ENCODE measurements around the gene HSD17B2. TPM values are rescaled to one million over a fixed set of nuclear protein-coding genes. Genes with fewer than 3 reads are reported as not detected.

Gene HSD17B2
- total RNA-seq, 1 donor from 2014 or later: 1.2 TPM

GRCh38 chr16:82050909-82051357, 15.9 kb downstream of the HSD17B2 start:
- H3K9me3 Mint-ChIP-seq (ENCODE audit: low read depth): peaks cover 4% of the 10 kb centered on the region
- H3K4me3 Mint-ChIP-seq (ENCODE audit: low read depth): no peak overlapping the region
- no peak overlapping the region for H3K27ac Mint-ChIP-seq
- TF ChIP-seq CTCF (IDR thresholded peaks at IDR 0.05; ENCODE audit: unreplicated experiment): no peak
- H3K4me1 Mint-ChIP-seq (ENCODE audit: low read depth): peaks cover 25% of the 10 kb centered on the region
- DNase-seq (ENCODE audit: low spot score, unreplicated experiment): no peak
- H3K27me3 Mint-ChIP-seq: no peaks in the 10 kb centered on the region
- no peaks in the 10 kb centered on the region for H3K36me3 Mint-ChIP-seq (ENCODE audit: insufficient read depth)

GRCh38 chr16:82051656-82052055, 16.6 kb downstream of the HSD17B2 start:
- no peak for DNase-seq (ENCODE audit: low spot score, unreplicated experiment)
- no peak overlapping the region for H3K27ac Mint-ChIP-seq
- TF ChIP-seq CTCF (IDR thresholded peaks at IDR 0.05; ENCODE audit: unreplicated experiment): no peak
- no peak overlapping the region for H3K4me3 Mint-ChIP-seq (ENCODE audit: low read depth)
- peaks cover 26% of the 10 kb centered on the region for H3K4me1 Mint-ChIP-seq (ENCODE audit: low read depth)
- peaks cover 4% of the 10 kb centered on the region for H3K9me3 Mint-ChIP-seq (ENCODE audit: low read depth)
- H3K36me3 Mint-ChIP-seq (ENCODE audit: insufficient read depth): no peaks in the 10 kb centered on the region
- H3K27me3 Mint-ChIP-seq: no peaks in the 10 kb centered on the region

GRCh38 chr16:82055117-82055516, 20.1 kb downstream of the HSD17B2 start:
- Mint-ChIP-seq H3K27me3 (no peaks in the 10 kb centered on the region), H3K4me1 (ENCODE audit: low read depth) (peaks cover 23% of the 10 kb centered on the region), H3K27ac (no peak overlapping the region), H3K36me3 (ENCODE audit: insufficient read depth) (no peaks in the 10 kb centered on the region), H3K4me3 (ENCODE audit: low read depth) (no peak overlapping the region), H3K9me3 (ENCODE audit: low read depth) (no peaks in the 10 kb centered on the region)
- TF ChIP-seq CTCF (IDR thresholded peaks at IDR 0.05; ENCODE audit: unreplicated experiment): no peak
- DNase-seq (ENCODE audit: low spot score, unreplicated experiment): no peak

GRCh38 chr16:82055728-82056549, 20.9 kb downstream of the HSD17B2 start:
- no peak overlapping the region for H3K27ac Mint-ChIP-seq
- H3K4me1 Mint-ChIP-seq (ENCODE audit: low read depth): peaks cover 18% of the 10 kb centered on the region

GRCh38 chr16:82056550-82056896, 21.5 kb downstream of the HSD17B2 start:
- DNase-seq (ENCODE audit: low spot score, unreplicated experiment): no peak
- Mint-ChIP-seq H3K9me3 (ENCODE audit: low read depth) (no peaks in the 10 kb centered on the region), H3K27ac (no peak overlapping the region), H3K4me3 (ENCODE audit: low read depth) (no peak overlapping the region), H3K36me3 (ENCODE audit: insufficient read depth) (no peaks in the 10 kb centered on the region), H3K4me1 (ENCODE audit: low read depth) (peaks cover 13% of the 10 kb centered on the region), H3K27me3 (no peaks in the 10 kb centered on the region)
- no peak for TF ChIP-seq CTCF (IDR thresholded peaks at IDR 0.05; ENCODE audit: unreplicated experiment)

More at GRCh38 chr16:82055728-82056549, 20.9 kb downstream of the HSD17B2 start:
- H3K36me3 Mint-ChIP-seq (ENCODE audit: insufficient read depth): no peaks in the 10 kb centered on the region
- TF ChIP-seq CTCF (IDR thresholded peaks at IDR 0.05; ENCODE audit: unreplicated experiment): no peak
- no peak for DNase-seq (ENCODE audit: low spot score, unreplicated experiment)
- no peaks in the 10 kb centered on the region for H3K9me3 Mint-ChIP-seq (ENCODE audit: low read depth)
- no peaks in the 10 kb centered on the region for H3K27me3 Mint-ChIP-seq
- H3K4me3 Mint-ChIP-seq (ENCODE audit: low read depth): no peak overlapping the region
